OCI-LY7 (cell line): Measurements from ENCODE around the gene MALRD1.

ENCODE experiments used
- EZH2phosphoT487 ChIP-seq: fragments of 200-600 bp; sonication (generic); IDR thresholded peaks from 2 replicates; pipeline ENCODE4 v1.6.1; 2018; ENCODE audit warnings: low read depth, borderline replicate concordance, mild to moderate bottlenecking, mixed run types, antibody characterized with exemption, low read length, moderate library complexity, mixed read lengths
- TF ChIP-seq, protein P1 (sequence below): fragments of 200-600 bp; sonication (generic); conservative IDR thresholded peaks from 2 replicates; pipeline ENCODE4 v1.5.1; 2014; ENCODE audit warnings: mild to moderate bottlenecking, antibody characterized with exemption, low read length, moderate library complexity, mixed read lengths

DNA sequence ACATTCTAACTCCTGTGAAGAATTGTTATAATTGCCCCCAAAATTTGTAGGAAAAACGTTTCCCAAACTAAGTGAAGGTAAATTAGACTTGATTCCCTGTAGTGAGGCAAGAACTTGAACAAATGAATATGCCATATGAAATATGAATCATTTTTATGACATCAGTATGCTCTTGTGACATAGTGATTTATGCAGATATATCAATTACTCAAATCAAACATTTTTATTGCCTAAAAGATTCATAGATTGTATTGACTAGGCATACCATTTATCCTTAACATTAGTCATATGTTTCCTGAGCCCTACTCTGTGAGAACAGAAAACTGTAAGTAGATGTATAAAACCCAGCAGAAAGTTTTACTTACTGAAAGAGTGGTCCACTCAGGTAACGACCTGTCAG, 245.6 kb downstream of the MALRD1 start:
- TF ChIP-seq, protein P1, sequence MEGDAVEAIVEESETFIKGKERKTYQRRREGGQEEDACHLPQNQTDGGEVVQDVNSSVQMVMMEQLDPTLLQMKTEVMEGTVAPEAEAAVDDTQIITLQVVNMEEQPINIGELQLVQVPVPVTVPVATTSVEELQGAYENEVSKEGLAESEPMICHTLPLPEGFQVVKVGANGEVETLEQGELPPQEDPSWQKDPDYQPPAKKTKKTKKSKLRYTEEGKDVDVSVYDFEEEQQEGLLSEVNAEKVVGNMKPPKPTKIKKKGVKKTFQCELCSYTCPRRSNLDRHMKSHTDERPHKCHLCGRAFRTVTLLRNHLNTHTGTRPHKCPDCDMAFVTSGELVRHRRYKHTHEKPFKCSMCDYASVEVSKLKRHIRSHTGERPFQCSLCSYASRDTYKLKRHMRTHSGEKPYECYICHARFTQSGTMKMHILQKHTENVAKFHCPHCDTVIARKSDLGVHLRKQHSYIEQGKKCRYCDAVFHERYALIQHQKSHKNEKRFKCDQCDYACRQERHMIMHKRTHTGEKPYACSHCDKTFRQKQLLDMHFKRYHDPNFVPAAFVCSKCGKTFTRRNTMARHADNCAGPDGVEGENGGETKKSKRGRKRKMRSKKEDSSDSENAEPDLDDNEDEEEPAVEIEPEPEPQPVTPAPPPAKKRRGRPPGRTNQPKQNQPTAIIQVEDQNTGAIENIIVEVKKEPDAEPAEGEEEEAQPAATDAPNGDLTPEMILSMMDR = no peak
- TF ChIP-seq EZH2phosphoT487 = no peak
